GM19324 (cell line): Measurements from ENCODE around the gene COL5A1.

ENCODE experiments used
- ATAC-seq: cut with Tn5 transposase; IDR thresholded peaks from one replicate; pipeline ENCODE4 v1.9.1; 2021; ENCODE audit warnings: mild to moderate bottlenecking, moderate library complexity; ENCODE audit not compliant: unreplicated experiment, low FRiP score

The COL5A1 gene

DNA sequence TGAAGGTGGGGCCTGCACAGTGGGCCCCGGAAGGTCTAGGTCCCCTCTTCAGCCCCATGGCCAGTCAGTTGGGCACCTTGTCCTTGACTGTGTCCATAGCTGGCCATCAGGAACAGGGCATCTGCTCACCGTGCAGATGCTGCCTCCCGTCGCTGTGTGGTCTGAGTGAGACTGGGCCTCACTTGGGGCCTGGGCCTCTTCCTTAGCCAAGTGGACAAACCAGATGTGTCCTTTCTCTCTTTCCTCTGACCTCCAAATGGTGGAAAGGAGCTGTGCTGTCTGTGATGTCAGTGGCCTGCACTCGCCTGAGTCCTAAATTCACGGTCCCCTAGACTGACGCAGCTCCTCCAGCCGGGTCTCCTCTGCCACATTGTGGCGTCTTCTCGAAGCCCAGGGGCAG, 114.5 kb downstream of the COL5A1 start:
- no peak for ATAC-seq

- ATAC-seq = no peak
These were observed 115.8 kb downstream of the COL5A1 start for GRCh38 chr9:134757216-134757975.

- no peak for ATAC-seq
These were observed 117.5 kb downstream of the COL5A1 start for GRCh38 chr9:134758949-134759607.

- ATAC-seq = no peak
These were observed 118.3 kb downstream of the COL5A1 start for GRCh38 chr9:134759913-134760312.

DNA sequence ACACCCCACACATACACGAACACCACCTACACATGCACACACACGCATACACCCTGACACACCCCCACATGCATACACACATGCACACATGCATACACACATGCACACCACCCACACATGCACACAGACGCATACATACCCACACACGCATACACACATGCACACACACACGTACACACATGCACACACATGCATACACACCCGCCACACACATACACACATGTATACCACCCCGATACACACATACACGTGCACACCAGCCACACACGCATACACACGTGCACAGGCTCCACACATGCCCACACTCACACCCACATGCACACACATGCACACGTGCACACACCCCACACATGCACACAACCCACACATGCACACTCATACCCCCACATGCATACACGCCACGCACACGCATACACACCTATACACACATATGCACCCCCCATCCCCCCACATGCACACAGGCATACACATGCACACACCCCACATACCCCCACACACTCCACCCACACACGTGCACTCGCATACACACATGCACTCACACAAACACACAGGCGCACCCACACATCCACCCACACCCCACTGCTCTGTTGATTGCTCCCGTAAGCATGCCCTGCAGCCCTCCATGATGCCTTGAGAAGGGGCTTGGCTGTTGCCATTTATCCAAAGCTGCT, 119.3 kb downstream of the COL5A1 start:
- no peak for ATAC-seq

DNA sequence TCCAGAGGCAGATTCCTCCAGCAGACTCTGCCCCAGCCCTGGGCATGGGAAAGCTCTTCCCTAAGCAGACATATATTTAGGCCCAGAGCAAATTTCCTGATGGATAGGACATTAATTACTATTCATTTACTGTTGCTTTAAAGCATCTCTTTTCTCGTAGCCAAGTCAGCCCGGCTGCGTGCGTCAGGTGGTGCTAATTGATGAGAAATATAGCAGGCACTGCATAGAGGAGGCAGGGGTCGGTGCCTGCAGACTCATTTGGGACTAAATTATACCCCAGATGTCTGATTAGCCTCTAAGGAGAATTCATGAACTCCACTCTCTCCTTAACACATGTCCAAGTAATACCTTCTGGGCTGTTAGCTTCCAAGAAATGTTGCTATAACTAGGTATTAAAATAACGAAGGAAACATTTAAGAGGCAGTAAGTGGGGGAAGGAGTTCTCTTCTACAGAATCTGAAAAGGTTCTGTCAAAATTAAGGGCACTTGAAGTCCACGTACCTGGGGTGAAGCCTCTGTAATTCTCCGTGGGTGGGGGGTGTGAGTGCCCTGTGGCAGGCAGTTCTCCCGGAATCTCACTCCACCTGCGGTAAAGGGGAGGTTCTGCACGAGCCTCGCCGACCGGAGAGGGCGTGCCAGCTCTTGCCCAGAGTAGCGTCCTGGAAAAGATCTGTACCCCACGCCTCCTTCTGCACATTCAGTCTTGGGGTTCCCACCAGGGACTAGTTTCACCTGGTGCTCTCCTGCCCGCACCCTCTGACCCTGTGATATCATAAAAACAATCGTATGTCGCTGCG, 123.1 kb downstream of the COL5A1 start:
- ATAC-seq = no peak

GRCh38 chr9:134765785-134766184, 124.2 kb downstream of the COL5A1 start:
- no peak for ATAC-seq

DNA sequence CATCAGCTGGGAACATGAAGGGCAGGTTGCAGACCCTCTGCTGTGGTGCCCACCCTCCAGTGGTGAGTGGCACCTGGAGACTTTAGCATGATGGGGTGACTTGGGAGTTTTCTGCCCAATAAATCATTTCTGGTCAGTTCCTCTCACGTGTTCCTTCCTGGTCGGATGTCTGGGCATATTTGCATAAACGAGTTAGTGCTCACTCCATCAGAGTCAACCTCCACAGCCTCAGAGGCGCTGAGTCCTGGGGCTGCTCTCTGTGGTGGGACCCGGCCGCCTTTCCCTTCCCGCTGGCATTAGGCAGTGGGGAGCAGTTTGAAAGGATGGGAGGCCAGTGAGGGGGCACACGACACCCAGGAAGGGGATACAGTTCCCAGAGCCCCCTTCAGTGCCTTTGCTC, 125.0 kb downstream of the COL5A1 start:
- ATAC-seq = no peak

GRCh38 chr9:134768332-134768708, 126.7 kb downstream of the COL5A1 start:
- ATAC-seq = no peak

GRCh38 chr9:134768709-134769351, 127.2 kb downstream of the COL5A1 start:
- no peak for ATAC-seq

DNA sequence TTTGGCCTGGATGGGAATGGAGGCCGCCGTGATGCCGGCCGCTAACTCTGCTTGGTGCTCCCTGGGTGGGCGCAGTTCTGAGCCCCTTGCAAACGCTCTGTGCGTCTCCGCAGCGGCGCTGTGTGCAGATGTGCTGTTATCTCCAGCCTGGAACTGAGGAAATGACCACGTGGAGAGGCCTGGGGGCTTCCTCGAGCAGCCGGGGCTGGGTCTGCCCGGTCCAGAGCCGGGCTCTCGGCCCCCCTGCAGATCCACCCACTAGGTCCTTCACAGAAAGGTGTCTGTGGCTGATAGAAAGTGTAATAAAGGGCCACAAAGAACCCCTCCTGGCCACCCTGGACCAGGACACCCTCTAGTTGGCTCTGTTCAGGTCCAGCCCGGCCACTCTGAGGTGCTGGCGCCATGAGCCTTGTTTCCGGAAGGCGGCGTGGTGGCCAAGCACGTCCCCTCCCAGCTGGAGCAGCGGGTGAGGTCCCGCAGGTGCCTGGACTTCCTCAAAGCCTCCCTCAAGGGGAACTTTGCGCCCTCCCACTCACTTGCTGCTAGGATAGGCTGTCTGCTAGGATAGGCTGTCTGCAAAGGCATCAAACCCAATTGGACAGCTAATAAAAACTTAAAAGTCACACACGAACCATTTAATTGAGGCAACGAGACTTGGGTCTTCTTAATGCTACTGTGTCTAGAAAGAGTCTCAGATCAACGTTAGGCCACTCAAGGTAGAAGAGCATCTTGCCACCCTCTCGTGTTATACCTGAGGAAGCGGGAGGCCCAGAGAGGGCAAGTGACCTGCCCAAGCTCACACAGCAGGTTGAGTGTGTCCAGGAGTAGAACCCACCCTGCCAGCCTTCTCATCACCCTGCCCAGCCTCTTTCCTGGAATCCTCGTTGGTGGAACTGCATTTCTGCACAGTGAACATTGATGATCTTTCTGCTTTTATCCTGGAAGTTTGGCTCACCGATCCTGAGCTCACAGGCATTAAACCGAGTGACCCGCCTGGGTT, 129.7 kb downstream of the COL5A1 start:
- ATAC-seq = no peak

DNA sequence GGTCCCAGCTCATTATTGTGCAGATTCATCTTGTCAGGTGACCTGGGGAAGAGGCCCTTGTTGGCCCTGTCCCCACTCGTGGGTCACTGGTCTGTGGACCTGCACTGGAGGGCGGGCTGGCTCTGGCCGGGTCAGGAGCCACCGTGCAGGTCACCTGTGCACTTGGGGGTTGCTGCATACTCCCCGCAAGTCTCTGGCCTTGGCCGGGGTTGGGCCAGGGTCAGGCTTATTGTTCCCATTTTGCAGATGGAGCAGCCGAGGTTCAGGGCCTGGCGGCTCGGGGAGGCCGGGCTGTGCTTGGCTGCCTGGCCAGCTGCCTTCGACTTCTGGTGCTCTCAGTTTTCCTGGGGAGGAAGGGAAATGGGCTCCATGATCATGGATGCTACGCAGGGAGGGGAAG, 130.7 kb downstream of the COL5A1 start:
- no peak for ATAC-seq

GRCh38 chr9:134773842-134774241, 132.2 kb downstream of the COL5A1 start:
- no peak for ATAC-seq

GRCh38 chr9:134774410-134774809, 132.8 kb downstream of the COL5A1 start:
- ATAC-seq = no peak

DNA sequence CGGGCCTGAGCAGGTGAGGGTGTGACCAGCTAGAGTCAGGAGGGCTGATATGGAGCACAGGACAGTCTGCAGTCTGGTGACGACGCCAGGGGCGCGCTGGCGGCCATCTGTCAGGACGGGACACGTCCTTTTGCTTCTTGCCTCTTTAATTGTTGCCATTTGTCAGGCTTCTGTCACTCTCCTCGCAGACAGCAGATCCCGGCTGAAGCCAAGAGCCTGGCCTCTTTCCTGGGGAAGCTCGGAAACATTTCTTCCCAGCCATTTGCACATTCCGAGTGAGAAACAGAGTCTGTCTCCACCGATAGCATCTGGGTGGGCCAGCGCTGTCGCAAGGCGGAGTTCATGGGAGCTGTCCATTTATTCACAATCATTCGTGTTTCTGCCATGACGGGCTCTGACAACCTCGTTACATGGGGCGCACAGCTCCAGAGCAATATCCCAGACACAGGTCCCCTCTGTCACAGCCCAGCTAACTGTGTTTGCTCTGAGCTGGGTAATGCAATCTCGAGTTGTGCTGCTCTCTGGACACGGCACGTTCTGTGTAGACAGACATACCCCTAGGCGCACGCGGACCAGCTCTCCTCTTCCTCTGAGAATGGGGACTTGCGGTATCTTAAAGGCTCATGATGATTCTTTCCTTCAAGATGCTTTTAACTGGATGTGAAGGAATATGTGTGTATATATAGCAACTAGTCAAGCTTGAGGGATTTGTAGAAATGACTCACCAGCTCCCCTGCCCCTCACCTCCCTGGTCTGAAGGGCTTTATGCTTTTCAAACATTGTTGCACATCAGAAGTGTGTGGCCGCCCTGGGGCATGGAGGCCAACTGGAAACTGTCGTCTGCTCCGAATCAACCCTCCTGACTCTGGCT, 133.7 kb downstream of the COL5A1 start:
- no peak for ATAC-seq

- no peak for ATAC-seq
These were observed 134.6 kb downstream of the COL5A1 start for GRCh38 chr9:134776080-134776796.

DNA sequence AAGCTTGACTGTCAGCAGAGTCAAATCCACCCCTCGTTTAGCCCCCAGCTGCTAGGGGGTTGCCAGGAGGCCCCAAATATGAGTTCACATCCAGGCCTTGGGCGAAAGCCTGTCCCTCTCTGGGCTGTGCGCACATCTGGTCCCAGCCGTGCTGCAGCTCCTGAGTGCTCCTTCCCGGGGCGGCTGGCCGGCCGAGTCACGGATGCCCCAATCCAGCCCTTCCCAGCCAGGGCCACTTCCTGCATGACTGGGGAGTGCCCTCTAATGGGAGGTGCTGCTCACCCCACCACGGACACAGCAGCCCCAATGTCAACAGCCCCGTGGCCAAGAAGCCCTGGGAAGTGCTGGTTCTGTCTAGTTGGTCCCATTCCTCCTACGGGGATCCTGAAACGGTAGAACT, 135.6 kb downstream of the COL5A1 start:
- ATAC-seq = no peak

- ATAC-seq = no peak
These were observed 136.6 kb downstream of the COL5A1 start for GRCh38 chr9:134778156-134778555.
